NCI-H526 treated with DMSO at 0.1 percent for 48 hours (cell line): Measurements from ENCODE around the gene EPHA6.
"Not testable (repeated sequence)": the region's sequence is repeated elsewhere in the genome, so short reads cannot be mapped to it uniquely, and the experiment has no call there.

ENCODE experiments used
- DNase-seq: peaks from one replicate; lab custom pipeline; 2025; lab: John Stamatoyannopoulos, UW

EPHA6 gene

DNA sequence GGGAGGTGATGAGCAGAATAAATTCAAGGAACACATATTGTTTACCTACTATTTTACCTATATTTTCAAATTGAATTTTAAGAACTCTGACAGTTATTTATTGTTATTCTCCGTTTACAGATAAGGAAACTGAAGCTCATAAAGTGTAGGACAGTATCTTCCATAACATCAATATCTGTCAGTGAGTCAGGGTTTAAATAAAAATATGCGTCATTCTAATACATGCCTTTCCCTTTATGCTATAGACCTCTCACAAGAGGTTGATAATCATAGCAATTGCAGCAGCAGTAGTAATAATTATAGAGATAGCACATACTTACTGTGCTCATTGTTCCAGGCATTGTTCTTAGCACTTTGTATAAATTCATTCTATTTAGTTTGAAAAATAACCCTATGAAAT is 101.1 kb downstream of the EPHA6 start:
- no peak for DNase-seq

DNA sequence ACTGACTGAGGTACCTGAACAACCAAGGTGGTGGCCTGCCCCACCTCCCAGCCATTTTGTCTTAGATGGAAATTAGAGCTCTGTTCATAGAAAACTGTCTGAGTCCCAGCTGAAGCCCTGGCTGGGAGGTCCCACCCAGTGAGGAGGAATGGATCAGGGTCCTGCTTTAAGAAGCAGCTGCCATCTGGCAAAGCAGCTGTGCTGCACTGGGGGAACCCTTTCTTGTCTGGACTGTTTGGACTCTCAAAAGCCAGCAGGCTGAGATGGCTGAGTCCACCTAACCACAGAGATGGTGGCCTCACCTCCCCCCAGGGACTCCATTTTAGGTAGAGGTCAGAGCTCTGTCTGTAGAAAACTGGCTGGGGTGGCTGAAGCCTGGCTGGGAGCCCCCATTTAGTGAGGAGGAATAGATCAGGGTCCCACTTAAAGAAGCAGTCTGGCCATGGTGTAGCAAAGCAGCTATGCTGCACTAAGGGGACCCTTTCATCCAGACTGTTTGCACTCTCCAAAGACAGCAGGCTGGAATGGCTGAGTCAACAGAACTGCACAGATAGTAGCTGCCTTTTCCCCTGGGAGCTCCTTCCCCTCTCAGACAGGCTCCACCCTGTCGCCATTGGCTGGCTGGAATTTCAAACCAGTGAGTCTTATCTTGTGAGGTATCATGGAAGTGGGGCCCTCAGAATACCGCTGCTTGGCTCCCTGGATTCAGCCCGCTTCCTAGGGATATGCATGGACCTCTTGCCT is 116.9 kb downstream of the EPHA6 start:
- no peak for DNase-seq

DNA sequence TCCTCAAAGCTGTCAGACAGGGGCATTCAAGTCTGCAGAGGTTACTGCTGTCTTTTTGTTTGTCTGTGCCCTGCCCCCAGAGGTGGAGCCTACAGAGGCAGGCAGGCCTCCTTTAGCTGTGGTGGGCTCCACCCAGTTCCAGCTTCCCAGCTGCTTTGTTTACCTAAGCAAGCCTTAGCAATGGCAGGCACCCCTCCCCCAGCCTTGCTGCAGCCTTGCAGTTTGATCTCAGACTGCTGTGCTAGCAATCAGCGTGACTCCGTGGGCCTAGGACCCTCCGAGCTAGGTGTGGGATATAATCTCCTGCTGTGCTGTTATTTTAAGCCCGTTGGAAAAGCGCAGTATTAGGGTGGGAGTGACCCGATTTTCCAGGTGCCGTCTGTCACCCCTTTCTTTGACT is 127.7 kb downstream of the EPHA6 start:
- not testable (repeated sequence) for DNase-seq

DNA sequence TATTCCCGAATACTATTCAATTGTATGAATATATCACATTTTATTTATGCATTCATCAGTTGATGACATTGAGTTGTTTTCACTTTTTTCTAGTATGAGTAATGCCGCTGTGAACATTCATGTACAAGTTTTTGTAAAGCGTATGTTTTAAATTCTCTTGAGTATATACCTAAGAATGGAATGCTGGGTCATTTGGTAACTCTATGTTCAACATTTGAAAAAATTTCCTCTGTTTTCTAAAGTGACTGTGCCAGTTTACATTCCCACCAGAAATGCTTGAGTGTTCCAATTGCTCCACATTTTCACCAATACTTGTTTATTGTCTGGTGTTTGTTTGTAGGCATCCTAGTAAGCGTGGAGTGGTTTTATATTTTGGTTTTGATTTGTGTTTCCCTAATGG is 144.5 kb downstream of the EPHA6 start:
- no peak for DNase-seq

DNA sequence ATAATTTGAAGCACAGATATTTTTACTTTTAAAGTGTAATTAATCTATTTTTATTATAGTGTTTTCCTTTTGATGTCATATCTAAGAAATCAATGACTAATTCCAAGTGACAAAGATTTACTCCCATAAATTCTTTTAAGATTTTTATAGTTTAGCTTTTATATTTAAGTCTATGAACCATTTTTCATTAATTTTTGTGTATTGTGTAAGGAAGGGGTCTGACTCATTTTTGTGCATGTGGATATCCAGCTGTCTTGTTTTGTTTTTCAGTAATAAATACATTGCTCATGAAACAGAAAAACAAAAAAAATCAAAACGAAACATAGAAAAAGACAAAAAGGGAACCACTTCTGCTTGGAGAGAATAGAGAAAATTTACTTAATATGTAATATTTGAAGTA is 145.1 kb downstream of the EPHA6 start:
- no peak for DNase-seq

DNA sequence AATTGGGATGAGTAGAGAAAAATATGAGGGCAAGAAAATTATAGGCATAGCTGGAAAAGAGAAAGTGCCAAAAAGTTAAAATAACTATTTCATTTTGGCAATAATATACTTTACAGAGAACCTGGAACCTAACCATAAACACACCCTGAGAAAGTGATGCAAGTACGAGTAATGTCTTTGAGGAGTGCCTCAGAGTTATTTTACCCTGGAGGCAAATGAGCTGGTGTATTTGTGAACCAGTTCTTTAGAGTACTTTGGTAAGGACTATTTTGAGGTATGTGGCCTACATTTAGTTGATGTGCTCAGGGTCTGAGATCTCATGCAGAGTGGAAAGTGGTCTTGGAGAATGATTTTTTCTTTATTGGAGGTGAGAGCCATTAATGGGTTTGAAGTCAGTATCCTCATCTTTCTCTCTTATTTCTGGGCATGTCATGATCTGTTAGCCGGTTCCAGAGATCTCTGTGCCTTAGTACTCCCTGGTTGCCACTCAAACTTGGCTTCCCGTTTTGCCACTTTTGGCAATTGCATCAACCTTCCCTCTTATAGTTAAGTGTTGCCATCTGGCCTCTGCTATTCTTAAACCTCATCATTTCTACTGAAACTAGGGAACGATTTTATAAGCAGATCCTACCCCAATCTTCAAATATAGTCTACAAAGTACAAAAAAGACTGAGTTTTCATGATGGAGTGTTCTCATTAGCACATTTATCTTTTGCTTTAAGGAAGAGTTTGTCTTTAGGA is 145.7 kb downstream of the EPHA6 start:
- no peak for DNase-seq

DNA sequence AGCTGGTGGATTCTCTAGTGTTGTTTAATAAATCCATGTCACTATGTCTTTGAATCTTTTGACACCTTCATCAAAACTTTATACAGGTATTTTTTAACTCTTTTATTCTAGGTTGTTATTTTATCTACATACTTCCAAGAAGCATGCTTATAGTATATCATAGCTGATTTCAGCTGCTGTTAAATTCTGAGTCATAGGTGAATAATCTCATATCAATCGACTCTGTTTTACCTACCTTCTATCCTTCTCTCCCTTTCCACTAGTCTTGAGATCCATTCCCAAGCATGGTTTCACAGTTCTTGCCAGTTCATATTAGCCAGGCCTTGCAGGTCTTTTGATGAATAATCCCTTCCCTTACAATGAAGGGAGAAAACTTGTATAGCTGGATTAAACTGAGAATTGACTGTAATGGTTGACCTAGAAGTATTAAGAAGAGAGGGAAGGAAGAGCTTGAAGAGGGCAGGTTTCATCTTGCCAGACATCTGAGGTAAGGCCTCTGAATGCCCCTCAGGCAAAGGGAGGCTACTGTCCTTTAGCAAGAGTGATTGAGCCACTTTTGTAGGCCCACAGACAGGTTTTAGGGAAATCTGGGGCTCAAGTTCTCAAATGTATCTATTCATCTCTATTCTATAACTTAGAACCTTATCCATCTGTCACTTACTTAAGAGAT is 146.4 kb downstream of the EPHA6 start:
- no peak for DNase-seq

DNA sequence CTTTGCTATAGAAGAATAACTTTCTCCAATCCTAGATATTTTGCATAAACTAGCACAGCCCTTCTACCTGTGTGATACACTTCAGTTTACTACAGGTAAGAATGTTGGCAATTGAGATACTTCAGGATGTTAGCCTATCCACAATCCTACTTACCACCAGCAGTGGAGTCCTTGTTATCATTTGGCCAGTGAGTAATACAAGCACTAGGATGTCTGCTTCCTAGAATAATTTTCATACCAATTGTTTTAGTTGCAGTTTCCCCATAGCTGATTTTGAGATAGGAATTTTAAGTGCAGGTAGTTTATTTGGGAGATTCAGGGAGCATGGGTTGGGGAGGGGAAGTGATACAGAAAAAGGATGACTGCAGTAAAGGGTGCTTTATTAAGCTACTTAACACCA is 147.2 kb downstream of the EPHA6 start:
- no peak for DNase-seq

DNA sequence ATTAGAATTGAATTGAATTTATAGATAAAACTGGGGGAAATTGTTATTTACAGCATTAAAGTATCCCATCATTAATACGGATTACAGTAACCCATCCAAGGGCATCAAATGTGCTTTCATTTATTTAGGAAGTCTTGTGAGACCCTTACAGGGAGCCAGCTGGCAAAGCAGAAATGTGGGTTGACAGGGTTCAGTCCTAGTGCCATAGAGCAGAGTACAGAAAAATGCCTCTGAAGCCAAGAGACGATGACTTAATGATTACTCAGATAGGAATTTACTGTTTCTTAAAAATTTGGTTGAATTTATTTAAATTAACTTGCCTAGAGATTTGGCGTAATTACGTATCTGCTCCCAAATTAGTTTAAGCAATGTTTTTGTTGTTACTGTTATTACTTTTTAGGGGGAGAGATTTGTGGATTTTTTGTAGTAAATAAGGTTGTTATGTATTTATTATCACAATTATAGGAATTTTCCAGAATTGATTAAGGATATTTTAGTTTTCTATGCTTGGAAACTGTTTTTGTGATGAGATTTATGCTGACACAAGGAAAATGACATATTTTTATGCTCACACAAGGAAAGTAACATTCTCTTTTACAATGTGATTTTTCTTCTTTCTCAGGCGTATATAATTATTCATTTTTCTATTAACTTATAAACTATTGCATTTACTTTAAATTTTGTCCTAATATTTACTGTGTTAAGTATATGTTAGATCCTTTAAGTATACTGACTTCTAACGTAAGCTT is 152.0 kb downstream of the EPHA6 start:
- no peak for DNase-seq

DNA sequence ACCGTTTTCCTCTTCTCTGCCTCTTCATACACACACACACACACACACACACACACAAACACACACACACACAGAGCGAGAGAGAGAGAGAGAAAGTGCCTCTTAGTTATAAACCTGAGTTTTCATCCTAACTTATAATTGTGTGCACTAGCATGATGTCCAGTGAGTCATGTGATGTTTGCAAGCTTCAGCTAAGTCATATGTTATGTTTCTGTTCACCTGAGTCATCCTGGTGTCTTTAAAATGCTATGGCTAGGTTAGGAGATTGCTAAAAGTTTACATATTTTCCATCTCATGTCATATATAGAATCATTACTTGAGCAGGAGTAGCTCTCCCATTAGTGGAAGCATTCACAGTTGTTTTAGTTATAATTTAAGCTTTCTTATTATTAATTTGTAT is 155.8 kb downstream of the EPHA6 start:
- DNase-seq: no peak

DNA sequence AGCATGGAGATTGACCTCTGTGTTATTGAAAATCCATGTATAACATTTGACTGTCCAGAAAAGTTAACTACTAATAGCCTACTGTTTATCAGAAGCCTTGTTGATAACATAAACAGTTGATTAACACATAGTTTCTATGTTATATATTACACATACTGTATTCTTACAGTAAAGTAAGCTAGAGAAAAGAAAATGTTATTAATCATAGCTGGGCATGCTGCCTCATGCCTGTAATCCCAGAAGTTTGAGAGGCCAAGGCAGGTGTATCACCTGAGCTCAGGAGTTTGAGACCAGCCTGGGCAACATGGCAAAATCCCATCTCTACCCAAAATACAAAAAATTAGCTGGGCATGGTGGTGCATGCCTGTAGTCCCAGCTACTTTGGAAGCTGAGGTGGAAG is 163.3 kb downstream of the EPHA6 start:
- no peak for DNase-seq

DNA sequence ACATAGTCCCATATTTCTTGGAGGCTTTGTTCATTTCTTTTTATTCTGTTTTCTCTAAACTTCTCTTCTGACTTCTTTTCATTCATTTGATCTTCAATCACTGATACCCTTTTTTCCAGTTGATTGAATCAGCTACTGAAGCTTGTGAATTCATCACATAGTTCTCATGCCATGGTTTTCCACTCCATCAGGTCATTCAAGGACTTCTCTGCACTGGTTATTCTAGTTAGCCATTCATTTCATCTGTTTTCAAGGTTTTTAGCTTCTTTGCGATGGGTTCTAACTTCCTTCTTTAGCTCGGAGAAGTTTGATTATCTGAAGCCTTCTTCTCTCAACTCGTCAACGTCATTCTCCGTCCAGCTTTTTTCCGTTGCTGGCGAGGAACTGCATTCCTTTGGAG is 169.3 kb downstream of the EPHA6 start:
- DNase-seq: not testable (repeated sequence)

DNA sequence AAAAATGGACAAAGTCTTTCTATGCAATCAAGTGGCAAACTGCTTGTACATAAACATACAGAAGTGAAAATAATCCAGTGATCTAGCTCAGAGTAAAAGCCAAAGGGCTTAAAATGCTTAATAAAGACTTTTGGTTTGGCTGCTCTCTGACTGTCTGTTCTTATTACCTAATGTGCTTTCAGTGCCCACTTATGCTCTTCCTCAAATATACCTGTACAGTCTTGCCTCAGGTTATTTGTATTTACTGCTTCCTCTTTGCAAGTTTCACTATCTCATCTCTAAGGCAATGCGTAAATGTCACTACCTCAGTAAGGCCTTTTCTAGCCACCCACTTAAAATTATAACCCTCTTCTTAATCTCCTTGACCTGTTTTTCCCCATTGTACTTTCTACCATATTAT is 171.8 kb downstream of the EPHA6 start:
- DNase-seq: no peak

DNA sequence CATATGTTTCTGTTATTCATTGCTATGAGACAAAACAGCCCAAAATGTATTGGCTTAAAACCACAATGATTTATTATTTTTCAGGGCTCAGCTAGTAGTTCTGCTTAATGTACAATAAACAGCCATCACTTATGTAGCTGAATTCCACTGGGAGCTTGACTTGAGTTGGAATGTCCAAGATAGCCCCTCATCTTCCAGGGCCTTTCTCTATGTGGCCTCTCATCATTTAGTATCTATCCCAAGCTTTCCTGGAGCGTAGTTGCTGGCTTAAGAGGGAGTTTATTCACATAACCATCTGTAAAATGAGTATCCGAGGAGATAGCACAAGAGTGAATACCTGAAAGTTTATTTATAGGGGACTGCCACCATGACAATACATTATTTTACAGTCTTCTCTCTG is 176.8 kb downstream of the EPHA6 start:
- no peak for DNase-seq

DNA sequence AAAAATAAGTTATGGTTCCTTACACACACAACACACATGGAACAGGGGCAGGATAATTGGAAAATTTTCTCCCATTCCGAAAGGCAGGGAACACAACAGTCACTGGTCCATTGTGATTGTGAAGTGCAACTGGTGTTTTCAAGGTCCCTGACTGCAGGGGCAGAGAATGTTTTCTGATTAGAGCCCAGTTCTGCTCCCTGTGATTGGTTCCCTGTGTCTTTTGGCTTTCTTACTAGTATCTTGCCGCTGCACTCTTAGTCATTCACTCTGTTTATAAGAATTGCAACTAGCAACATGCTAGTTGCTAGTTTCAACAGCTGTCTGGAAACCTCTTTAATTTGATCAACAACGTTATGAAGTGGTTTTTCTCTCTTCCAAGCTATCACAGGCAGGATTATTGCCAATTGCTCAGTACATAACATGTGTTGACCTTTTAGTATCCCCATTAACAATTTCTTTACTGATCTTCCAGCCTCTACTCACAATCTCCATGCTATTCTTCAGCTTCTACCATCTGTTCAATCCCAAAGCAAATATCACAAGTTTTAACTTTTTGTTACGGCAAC is 177.5 kb downstream of the EPHA6 start:
- DNase-seq: no peak

DNA sequence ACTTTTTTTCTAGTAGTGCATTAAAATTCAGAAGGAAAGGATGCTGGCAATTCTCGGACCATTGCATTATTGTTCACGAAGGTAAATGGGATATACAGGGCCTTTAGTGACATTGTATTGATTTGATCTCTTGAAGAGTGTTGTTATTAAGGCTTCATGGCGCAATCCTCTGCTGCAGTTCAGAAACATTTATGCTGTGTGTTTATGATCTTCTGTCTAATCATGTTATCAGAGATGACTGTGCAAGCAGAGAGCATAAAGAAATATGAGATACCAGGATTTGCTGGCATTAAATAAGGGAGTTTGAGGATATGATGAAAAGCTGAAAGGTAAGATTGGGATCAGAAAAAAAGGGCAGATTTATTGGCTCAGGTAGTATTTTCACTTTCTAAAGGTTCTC is 180.6 kb downstream of the EPHA6 start:
- no peak for DNase-seq

DNA sequence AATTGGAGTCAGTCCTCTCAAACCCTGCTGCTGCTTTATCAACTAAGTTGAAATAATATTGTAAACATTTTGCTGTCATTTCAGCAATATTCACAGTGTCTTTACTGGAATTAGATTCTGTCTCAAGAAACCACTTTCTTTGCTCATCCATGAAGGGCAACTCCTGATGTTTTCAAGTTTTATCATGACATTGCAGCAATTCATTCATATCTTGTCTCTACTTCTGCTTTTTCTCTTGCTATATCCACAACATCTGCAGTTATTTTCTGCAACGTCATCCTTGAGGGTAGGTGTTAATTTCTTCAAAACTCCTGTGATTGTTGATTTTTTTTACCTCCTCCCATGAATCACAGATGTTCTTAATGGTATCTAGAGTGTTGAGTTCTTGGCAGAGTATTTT is 181.6 kb downstream of the EPHA6 start:
- DNase-seq: no peak

DNA sequence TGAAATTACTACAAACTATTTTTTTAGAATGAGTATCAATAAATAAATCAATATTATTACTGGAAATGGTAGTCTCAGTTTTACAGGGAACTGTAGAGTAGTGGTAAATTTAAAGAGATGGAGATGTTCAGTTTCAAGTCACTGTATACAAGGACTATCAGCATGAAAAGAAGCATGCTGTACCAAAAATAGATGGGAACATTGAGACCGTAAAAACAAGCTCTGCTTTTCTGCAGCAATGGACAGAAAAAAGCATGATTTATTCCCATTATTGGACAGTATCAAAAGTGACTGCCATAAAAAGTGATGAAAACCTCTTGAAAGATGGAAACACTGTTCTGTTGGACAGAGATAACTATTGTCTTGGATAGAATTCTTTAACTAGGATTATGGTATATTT is 187.2 kb downstream of the EPHA6 start:
- DNase-seq: no peak

DNA sequence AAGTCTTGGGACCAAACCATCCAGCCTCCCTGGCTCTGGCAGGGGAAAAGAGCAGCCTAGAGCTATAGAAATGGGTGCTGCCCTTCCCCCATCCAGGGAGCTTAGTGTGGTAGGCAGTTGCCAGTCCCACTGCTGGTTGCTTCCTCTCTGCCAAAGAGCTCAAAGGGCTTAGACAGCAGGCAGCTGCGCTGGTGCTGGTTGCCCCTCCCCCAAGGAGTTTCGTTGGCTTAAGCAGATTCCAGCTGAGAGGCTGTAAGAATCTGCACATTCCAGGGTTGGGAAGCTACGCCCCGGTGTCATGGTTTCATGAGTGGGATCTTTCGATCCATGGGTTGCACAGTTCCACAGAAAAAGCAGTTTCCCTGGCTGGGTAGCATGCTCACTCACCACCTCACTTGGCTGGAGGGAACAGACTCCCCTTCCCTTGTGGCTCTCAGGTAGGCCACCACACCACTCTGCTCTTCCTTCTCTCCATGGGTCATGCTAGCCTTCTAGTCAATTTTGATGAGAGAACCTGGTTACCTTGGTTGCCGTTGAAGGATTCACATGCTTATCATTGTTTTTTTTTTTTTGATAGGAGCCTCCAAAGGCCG is 195.1 kb downstream of the EPHA6 start:
- no peak for DNase-seq

DNA sequence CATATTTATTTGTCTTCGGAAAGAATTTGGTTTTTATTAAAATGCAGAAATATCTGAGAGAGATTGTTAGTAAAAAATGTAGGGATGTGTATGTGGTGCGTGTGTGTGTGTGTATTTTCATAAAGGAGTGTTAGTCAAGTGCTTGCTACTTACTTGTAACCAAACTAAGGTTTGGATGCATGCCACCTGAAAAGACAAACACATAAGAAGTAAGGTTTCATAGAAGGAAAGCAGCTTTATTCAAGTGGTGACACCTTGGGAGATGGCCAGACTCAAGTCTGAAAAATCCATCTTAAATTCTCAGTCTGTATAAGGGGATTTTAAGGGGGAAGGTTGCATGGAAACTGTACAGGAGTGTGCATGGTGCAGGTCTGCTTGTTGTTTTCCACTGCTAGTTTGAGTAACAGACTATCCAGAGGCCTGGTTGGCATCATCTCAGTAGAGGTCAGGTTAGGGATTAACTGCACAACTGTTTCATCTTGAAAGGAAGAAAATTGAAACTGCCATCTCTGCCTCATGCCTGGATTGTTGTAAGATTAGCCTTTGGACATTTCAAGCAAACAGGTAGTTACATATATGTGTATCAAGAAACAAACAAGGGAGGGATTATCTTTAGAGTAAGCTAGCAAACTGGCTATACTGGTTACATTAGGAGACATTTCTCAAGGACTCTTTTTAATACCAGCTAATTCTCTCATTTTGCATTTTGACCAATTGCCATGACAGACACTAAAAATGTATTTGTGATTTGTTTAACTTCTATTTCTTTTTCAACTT is 196.7 kb downstream of the EPHA6 start:
- no peak for DNase-seq

DNA sequence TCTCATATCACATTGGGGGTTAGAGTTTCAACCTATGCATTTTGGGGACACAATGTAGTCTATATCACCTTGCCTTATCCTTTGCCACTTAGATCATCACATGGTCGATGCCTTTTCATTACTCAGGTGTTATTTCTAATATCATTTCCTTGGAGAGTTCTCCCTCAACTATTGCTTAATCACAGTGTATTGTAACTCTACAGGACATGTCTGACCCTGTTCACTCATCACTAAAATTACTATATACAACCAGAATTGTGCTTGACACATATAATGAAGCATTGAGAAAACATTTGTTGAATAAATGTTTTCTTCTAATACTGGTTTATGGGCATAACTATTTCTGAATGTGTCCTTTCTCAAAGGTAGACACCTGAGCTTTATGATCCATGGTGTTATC is 207.4 kb downstream of the EPHA6 start:
- no peak for DNase-seq
